Endothelial cell of umbilical vein (primary cell): Measurements from ENCODE around the gene ZNF581. TPM values are rescaled to one million over a fixed set of nuclear protein-coding genes. Genes with fewer than 3 reads are reported as not detected.

Experiments used
- BruUV-seq: library from RNA; stranded (reverse); fragments of 400-500 nt; replicated peaks from 2 replicates; lab custom pipeline; 2021; lab: Mats Ljungman, UMichigan
- CTCF ChIA-PET: fragments of 300-600, 350-600 bp; sonication (Branson Sonifier 250); formaldehyde crosslinking; loops from one replicate; lab custom pipeline; 2021; ENCODE audit warnings: antibody characterized with exemption, inconsistent platforms; lab: Charles Lee
- POLR2A ChIA-PET: fragments of 300-600, 350-600 bp; sonication (Branson Sonifier 250); formaldehyde crosslinking; loops from one replicate; lab custom pipeline; 2021; ENCODE audit warnings: antibody characterized with exemption, inconsistent platforms; lab: Charles Lee
- DNase-seq: peaks from one replicate; pipeline ENCODE4 v3.0.0-alpha.2; 2011; ENCODE audit warnings: low read depth, low spot score
- FAIRE-seq: peaks from 2 replicates; lab custom pipeline; 2011; peaks lifted over from hg19 to GRCh38; lab: Jason Lieb, UNC
- H2AFZ ChIP-seq: 2 replicates; pipeline ENCODE4 v1.6.0; 2012; ENCODE audit warnings: low read depth, low read length, control low read depth, inconsistent platforms
- H3K27ac ChIP-seq: 2 replicates; pipeline ENCODE4 v1.5.1; 2011; ENCODE audit warnings: low read depth, mild to moderate bottlenecking, control low read depth, low read length, moderate library complexity; ENCODE audit not compliant: insufficient read depth
- H3K27me3 ChIP-seq, 2 experiments: 2 replicates each; pipeline versions ENCODE4 v1.6.0 to v1.6.1; 2011; ENCODE audit warnings: low read length in 2 of 2, mixed read lengths in 1 of 2; ENCODE audit not compliant: control insufficient read depth in 2 of 2, insufficient read depth in 2 of 2
- H3K36me3 ChIP-seq, 2 experiments: 2 replicates in 1 of 2; 3 replicates in 1 of 2; pipeline ENCODE4 v1.5.1; 2011; ENCODE audit warnings: low read length in 2 of 2, mild to moderate bottlenecking in 1 of 2, moderate library complexity in 1 of 2; ENCODE audit not compliant: control insufficient read depth in 2 of 2, insufficient read depth in 2 of 2; ENCODE audit errors: extremely low read depth in 1 of 2
- H3K4me1 ChIP-seq: 3 replicates; pipeline ENCODE4 v1.5.1; 2011; ENCODE audit warnings: mild to moderate bottlenecking, low read length; ENCODE audit not compliant: control insufficient read depth, insufficient read depth; ENCODE audit errors: extremely low read depth
- H3K4me2 ChIP-seq: 2 replicates; pipeline ENCODE4 v1.6.1; 2011; ENCODE audit warnings: low read length, control low read depth, mixed read lengths; ENCODE audit not compliant: insufficient read depth
- H3K4me3 ChIP-seq, 3 experiments: fragments of 200-600 bp in 1 of 3; sonication (generic), shearing (Covaris generic) in 1 of 3; replicated peaks in 1 of 3; 2 replicates each; pipeline ENCODE4 v1.5.1; 2011 to 2016; ENCODE audit warnings: control low read depth in 3 of 3, low read length in 3 of 3, mild to moderate bottlenecking in 2 of 3, inconsistent platforms in 1 of 3, low read depth in 1 of 3, moderate library complexity in 1 of 3; ENCODE audit not compliant: insufficient read depth in 1 of 3
- H3K79me2 ChIP-seq: 2 replicates; pipeline ENCODE4 v1.6.0; 2012; ENCODE audit warnings: low read length, inconsistent platforms; ENCODE audit not compliant: control insufficient read depth, insufficient read depth
- H3K9ac ChIP-seq: replicated peaks from 2 replicates; pipeline ENCODE3; 2011; ENCODE audit warnings: low read length, control low read depth; ENCODE audit not compliant: insufficient read depth; ENCODE audit errors: extremely low read depth
- H3K9me1 ChIP-seq: replicated peaks from 3 replicates; pipeline ENCODE4 v1.6.0; 2011; ENCODE audit warnings: mild to moderate bottlenecking, low read length; ENCODE audit not compliant: control insufficient read depth, insufficient read depth; ENCODE audit errors: extremely low read depth
- H3K9me3 ChIP-seq: replicated peaks from 2 replicates; pipeline ENCODE4 v1.5.1; 2012; ENCODE audit warnings: low read length, inconsistent platforms; ENCODE audit not compliant: control insufficient read depth, insufficient read depth
- H4K20me1 ChIP-seq: replicated peaks from 2 replicates; pipeline ENCODE3; 2011; ENCODE audit warnings: mild to moderate bottlenecking, low read length; ENCODE audit not compliant: control insufficient read depth, insufficient read depth; ENCODE audit errors: extremely low read depth
- CTCF ChIP-seq, 2 donors: IDR thresholded peaks; 1 replicate in 1 of 2; 2 replicates in 1 of 2; pipeline ENCODE4 v1.5.1; 2011; ENCODE audit warnings: low read length in 2 of 2, mild to moderate bottlenecking in 2 of 2, moderate library complexity in 2 of 2, control low read depth in 1 of 2, inconsistent platforms in 1 of 2, low read depth in 1 of 2; ENCODE audit not compliant: insufficient read depth in 1 of 2; ENCODE audit errors: extremely low read depth in 1 of 2
- EZH2 ChIP-seq: IDR thresholded peaks from 2 replicates; pipeline ENCODE4 v1.6.1; 2012; ENCODE audit warnings: borderline replicate concordance, low read depth, mild to moderate bottlenecking, moderate library complexity, low read length, inconsistent platforms; ENCODE audit not compliant: severe bottlenecking
- FOS ChIP-seq: IDR thresholded peaks from 2 replicates; pipeline ENCODE4 v1.6.1; 2011; ENCODE audit warnings: mild to moderate bottlenecking, low read length, moderate library complexity, borderline replicate concordance; ENCODE audit not compliant: insufficient read depth
- GATA2 ChIP-seq: IDR thresholded peaks from 2 replicates; pipeline ENCODE4 v1.7.0; 2011; ENCODE audit warnings: low read depth, mild to moderate bottlenecking, moderate library complexity, mixed read lengths, low read length; ENCODE audit not compliant: insufficient read length, insufficient read depth
- JUN ChIP-seq: IDR thresholded peaks from 2 replicates; pipeline ENCODE4 v1.6.1; 2011; ENCODE audit warnings: borderline replicate concordance, low read depth; ENCODE audit not compliant: insufficient read length, insufficient read depth
- MAX ChIP-seq: IDR thresholded peaks from 2 replicates; pipeline ENCODE4 v1.6.1; 2011; ENCODE audit not compliant: insufficient read depth, insufficient read length
- MYC ChIP-seq: IDR thresholded peaks from one replicate; pipeline ENCODE4 v1.6.1; 2011; ENCODE audit warnings: mild to moderate bottlenecking, low read depth, low read length
- POLR2A ChIP-seq: IDR thresholded peaks from 2 replicates; pipeline ENCODE4 v1.6.1; 2012; ENCODE audit warnings: low read depth, mild to moderate bottlenecking, control low read depth, low read length
- POLR2AphosphoS5 ChIP-seq: IDR thresholded peaks from 2 replicates; pipeline ENCODE4 v1.6.1; 2012; ENCODE audit warnings: low read depth, mild to moderate bottlenecking, control low read depth, low read length, moderate library complexity; ENCODE audit not compliant: insufficient read depth
- dilution Hi-C: fragments of 300-500 bp; cut with MboI; formaldehyde crosslinking; loops from one replicate; pipeline ENCODE4 v1.15.0; 2019; ENCODE audit warnings: low sequenced_read_pairs; ENCODE audit not compliant: extremely low pct_ligation_motif_present
- intact Hi-C: fragments of 100-400 bp; cut with micrococcal nuclease; formaldehyde crosslinking; loops from one replicate; pipeline ENCODE4 v1.10.0; 2022
- polyA plus RNA-seq, 4 experiments: library from polyadenylated mRNA; depleted of rRNA in 3 of 4; stranded (reverse) in 3 of 4; unstranded in 1 of 4; fragments of >200 nt; gene quantifications; 2 replicates each; pipeline versions ENCODE4 v1.2.1 to v1.2.3, GENCODE V29; 2011 to 2012; ENCODE audit warnings: missing spikeins in 1 of 4
- total RNA-seq: library from RNA; stranded (reverse); gene quantifications from 2 replicates; pipeline ENCODE4 v1.2.3, GENCODE V29; 2021

The ZNF581 gene
- total and polyA plus RNA-seq, 2 donors (not counting 3 experiments of a cell fraction or from before 2014, with no cell fraction given): 31.4 to 32.3 TPM

- peaks cover 13% of the 10 kb centered on the region for H3K79me2 ChIP-seq
- H2AFZ ChIP-seq: no peak overlapping the region
- no TSS peak for BruUV-seq
- H3K9me1 ChIP-seq: no peaks in the 10 kb centered on the region
- no peak for FAIRE-seq
- intact Hi-C loops (no loop called here), dilution Hi-C loops (no loop called here)
- H3K4me2 ChIP-seq: no peak overlapping the region
- H4K20me1 ChIP-seq: no peaks in the 10 kb centered on the region
- no peaks in the 10 kb centered on the region for H3K27me3 ChIP-seq
- H3K4me3 ChIP-seq: no peak overlapping the region
- no peaks in the 10 kb centered on the region for H3K4me1 ChIP-seq
- no peaks in the 10 kb centered on the region for H3K9me3 ChIP-seq
- H3K9ac ChIP-seq: no peak overlapping the region
- no peak overlapping the region for H3K27ac ChIP-seq
- H3K36me3 ChIP-seq: peaks cover 4 to 55% of the 10 kb centered on the region in 2 experiments
- DNase-seq: no peak
- CTCF ChIA-PET: no interaction called here
- no peak for TF ChIP-seq EZH2
- no peak for TF ChIP-seq POLR2AphosphoS5
- no peak for TF ChIP-seq POLR2A
- TF ChIP-seq MAX: no peak
- no peak for TF ChIP-seq GATA2
- TF ChIP-seq MYC: no peak
- TF ChIP-seq FOS: no peak
- no peak for TF ChIP-seq JUN
- no peak for TF ChIP-seq CTCF (IDR thresholded peaks at IDR 0.05; ENCODE audit: extremely low read depth in 1 of 2, insufficient read depth in 1 of 2, low read depth in 1 of 2, low read length in 2 of 2)
- POLR2A ChIA-PET: no interaction called here
Observed at GRCh38 chr19:55690109-55690768, 46.8 kb downstream of the ZNF581 start.
